Measurements from ENCODE around the gene SNRNP70. TPM values are rescaled to one million over a fixed set of nuclear protein-coding genes. Genes with fewer than 3 reads are reported as not detected.
A peak's percentile ranks its signal among the peaks of the same experiment; 100 is the strongest.
"Not testable (repeated sequence)": the region's sequence is repeated elsewhere in the genome, so short reads cannot be mapped to it uniquely, and the experiment has no call there.

Gene SNRNP70, protein sequence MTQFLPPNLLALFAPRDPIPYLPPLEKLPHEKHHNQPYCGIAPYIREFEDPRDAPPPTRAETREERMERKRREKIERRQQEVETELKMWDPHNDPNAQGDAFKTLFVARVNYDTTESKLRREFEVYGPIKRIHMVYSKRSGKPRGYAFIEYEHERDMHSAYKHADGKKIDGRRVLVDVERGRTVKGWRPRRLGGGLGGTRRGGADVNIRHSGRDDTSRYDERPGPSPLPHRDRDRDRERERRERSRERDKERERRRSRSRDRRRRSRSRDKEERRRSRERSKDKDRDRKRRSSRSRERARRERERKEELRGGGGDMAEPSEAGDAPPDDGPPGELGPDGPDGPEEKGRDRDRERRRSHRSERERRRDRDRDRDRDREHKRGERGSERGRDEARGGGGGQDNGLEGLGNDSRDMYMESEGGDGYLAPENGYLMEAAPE
- 105 TPM for total RNA-seq
- long read RNA-seq, transcript SNRNP70-201 (10 exons, 1,603 nt): minor isoform, 19 of 312 reads
- long read RNA-seq, transcript SNRNP70-206 (10 exons, 1,574 nt): minor isoform, 68 of 312 reads
- long read RNA-seq, transcript SNRNP70-203 (3 exons, 3,221 nt): major isoform, 78 of 312 reads
- long read RNA-seq, partial matches to known transcripts: 83 of 312 reads
- long read RNA-seq, other reads (novel, unspliced or antisense): 61 of 312 reads

GRCh38 chr19:49085020-49085867 is at the start of gene SNRNP70:
Gene SNRNP70 (plus strand): TSS chr19:49085451. CDS start chr19:49086415, 964 bp downstream.
- DNase-seq: peak; percentile 100
- intact Hi-C loops (cut with DNase I): no loop called here
- ATAC-seq (ENCODE audit: poor library complexity): peak; percentile 98

GRCh38 chr19:49036815-49037214 is 48.4 kb upstream of the SNRNP70 start, which contains the start of gene CGB1:
Gene CGB1 (minus strand): TSS chr19:49036895. CDS start chr19:49036711, 184 bp downstream.
- ATAC-seq (ENCODE audit: poor library complexity); DNase-seq; intact Hi-C loops (cut with DNase I): not testable (repeated sequence)

GRCh38 chr19:49038111-49038510 is 47.1 kb upstream of the SNRNP70 start:
- ATAC-seq (ENCODE audit: poor library complexity); DNase-seq; intact Hi-C loops (cut with DNase I): not testable (repeated sequence)

- ATAC-seq (ENCODE audit: poor library complexity); intact Hi-C loops (cut with DNase I); DNase-seq: not testable (repeated sequence)
Observed at GRCh38 chr19:49038557-49039276, 46.5 kb upstream of the SNRNP70 start.

GRCh38 chr19:49039736-49040135 is 45.5 kb upstream of the SNRNP70 start:
- DNase-seq; intact Hi-C loops (cut with DNase I); ATAC-seq (ENCODE audit: poor library complexity): not testable (repeated sequence)

GRCh38 chr19:49042177-49042576 is 43.1 kb upstream of the SNRNP70 start:
- ATAC-seq (ENCODE audit: poor library complexity): no peak

DNA sequence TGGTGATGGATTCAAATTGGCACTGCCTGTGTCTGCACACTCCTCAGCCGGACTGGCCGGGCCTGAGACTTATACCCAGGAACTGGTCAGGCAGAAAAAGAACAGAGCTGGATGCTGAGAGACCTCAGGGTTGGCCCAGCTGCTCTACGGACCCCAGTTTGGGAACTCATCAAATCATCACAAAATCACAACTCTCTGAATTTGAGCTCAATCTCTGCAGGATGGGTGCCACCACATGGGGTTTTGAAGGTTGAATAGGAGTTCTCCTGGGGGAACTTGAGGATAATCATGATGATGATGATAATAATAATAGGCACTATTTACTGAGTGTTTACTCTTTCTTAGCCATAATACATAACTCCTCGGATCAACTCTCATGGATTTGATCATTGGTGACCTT is 42.6 kb upstream of the SNRNP70 start:
- DNase-seq; ATAC-seq (ENCODE audit: poor library complexity); intact Hi-C loops (cut with DNase I): not testable (repeated sequence)

More at GRCh38 chr19:49042177-49042576, 43.1 kb upstream of the SNRNP70 start:
- no peak for DNase-seq
- intact Hi-C loops (cut with DNase I): no loop called here

DNA sequence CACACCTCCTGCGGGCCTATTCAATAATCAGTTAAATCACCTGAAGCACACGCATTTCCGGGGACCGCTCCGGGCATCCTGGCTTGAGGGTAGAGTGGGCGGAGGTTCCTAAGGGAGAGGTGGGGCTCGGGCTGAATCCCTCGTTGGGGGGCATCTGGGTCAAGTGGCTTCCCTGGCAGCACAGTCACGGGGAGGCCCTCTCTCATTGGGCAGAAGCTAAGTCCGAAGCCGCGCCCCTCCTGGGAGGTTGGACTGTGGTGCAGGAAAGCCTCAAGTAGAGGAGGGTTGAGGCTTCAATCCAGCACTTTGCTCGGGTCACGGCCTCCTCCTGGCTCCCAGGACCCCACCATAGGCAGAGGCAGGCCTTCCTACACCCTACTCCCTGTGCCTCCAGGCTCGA is 41.7 kb upstream of the SNRNP70 start, which contains the start of gene CGB5:
Gene CGB5, plus strand, starts transcription at position 301 of the 400 bp plus-strand sequence. CDS start 362 bp downstream, outside the sequence.
- not testable (repeated sequence) for DNase-seq

GRCh38 chr19:49049011-49049410 is 36.2 kb upstream of the SNRNP70 start, which contains the start of gene CGB8:
Gene CGB8 (minus strand): TSS chr19:49049111. CDS start chr19:49048739, 372 bp downstream.
- ATAC-seq (ENCODE audit: poor library complexity); intact Hi-C loops (cut with DNase I); DNase-seq: not testable (repeated sequence)

More for the DNA sequence above, 41.7 kb upstream of the SNRNP70 start, which contains the start of gene CGB5:
- ATAC-seq (ENCODE audit: poor library complexity); intact Hi-C loops (cut with DNase I): not testable (repeated sequence)

DNA sequence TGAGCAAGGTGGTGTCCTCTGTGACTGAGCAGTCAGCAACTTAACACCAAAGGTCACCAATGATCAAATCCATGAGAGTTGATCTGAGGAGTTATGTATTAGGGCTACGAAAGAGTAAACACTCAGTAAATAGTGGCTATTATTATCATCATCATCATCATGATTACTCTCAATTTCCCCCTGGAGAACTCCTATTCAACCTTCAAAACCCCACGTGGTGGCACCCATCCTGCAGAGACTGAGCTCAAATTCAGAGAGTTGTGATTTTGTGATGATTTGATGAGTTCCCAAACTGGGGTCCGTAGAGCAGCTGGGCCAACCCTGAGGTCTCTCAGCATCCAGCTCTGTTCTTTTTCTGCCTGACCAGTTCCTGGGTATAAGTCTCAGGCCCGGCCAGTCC is 35.4 kb upstream of the SNRNP70 start:
- ATAC-seq (ENCODE audit: poor library complexity); DNase-seq; intact Hi-C loops (cut with DNase I): not testable (repeated sequence)

DNA sequence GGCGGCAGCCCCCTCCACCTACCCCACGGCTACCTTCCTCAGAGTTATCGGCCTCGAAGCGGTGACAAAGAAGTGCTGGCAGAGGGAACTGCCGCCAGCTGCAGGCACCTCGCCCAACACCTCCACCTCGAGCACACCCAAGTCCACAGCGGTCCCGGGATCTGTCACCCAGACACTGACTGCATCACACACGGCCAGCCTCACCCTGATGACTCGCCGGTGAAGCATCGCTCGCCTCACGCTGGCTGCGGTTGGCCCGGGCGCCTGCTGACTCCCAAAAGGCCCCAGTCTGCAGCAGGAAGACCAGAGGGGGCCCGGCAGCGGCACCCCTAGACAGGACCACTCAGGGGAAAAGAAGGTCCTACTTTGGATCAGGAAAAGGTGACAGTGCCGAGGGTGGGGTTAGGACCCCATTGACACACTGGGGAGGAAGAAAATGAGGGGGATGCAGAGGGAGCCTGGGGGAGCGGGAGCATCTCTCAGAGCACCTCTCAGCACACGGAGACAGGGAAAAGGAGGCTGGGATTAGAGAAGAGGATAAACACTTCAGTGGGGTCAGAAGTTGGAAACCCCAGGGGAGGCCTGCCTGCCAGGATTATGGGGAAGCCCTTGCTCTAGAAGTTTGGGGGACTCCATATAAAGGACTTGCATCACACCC is 34.7 kb upstream of the SNRNP70 start:
- intact Hi-C loops (cut with DNase I); ATAC-seq (ENCODE audit: poor library complexity); DNase-seq: not testable (repeated sequence)

GRCh38 chr19:49056101-49056901 is 28.9 kb upstream of the SNRNP70 start:
- DNase-seq: peak; percentile 78
- intact Hi-C loops (cut with DNase I): no loop called here
- peak; percentile 93 for ATAC-seq (ENCODE audit: poor library complexity)

GRCh38 chr19:49056902-49057596 is 28.2 kb upstream of the SNRNP70 start:
- intact Hi-C loops (cut with DNase I); DNase-seq: not testable (repeated sequence)
- peak; percentile 40 for ATAC-seq (ENCODE audit: poor library complexity)

DNA sequence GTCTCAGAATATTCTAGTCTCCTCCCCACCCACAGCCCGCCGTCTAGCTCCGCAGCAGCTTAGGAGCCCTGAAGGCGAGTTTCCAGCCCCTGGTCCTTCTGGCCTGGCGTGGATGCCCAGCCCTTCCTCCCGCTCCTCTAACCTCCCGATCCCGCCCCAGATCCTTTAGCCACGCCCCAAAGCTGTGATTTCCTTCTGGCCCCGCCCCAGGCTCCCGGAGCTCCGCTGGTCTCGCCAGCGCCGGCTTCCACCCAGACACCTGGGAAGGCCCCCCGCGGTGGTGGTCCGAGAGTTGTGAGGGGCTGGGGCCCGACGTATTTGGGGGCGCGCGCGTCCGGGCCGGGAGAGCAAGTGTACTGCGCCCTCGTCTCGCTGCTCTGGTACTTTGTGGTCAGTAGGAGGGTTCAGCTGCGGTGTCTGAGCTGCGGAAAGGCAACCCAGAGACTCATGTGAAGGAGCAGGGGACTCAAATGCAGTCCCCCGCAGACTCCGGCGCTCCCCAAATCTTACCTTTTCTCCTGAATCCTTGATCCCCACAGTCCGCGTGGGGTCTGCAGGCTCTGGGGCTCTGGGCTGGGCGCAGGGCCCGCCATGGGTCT is 27.5 kb upstream of the SNRNP70 start, which contains the start of gene CGB7:
Gene CGB7, minus strand, starts transcription at position 114 of the 599 bp plus-strand sequence. CDS start 2,374 bp downstream, outside the sequence.
- ATAC-seq (ENCODE audit: poor library complexity): peak; percentile 85
- intact Hi-C loops (cut with DNase I): no loop called here
- peak; percentile 84 for DNase-seq

GRCh38 chr19:49058562-49058961 is 26.7 kb upstream of the SNRNP70 start:
- intact Hi-C loops (cut with DNase I): no loop called here
- DNase-seq: no peak
- ATAC-seq (ENCODE audit: poor library complexity): no peak

All from Right ventricle myocardium superior (tissue), 1 donor.